Right cardiac atrium (tissue), 5 donors: ENCODE results near the gene EXOC3. TPM values are rescaled to one million over a fixed set of nuclear protein-coding genes. Genes with fewer than 3 reads are reported as not detected.
A peak's percentile ranks its signal among the peaks of the same experiment; 100 is the strongest.
"Not testable (repeated sequence)": the region's sequence is repeated elsewhere in the genome, so short reads cannot be mapped to it uniquely, and the experiment has no call there.

Experiments
- ATAC-seq, 2 donors: fragments of 200-7000 bp; cut with Tn5 transposase; one replicate each; pipeline versions ENCODE4 v1.8.0 to v1.9.1; 2020; ENCODE audit warnings: moderate library complexity in 2 of 2, mild to moderate bottlenecking in 1 of 2
- DNase-seq, 3 donors: peaks; one replicate each; pipeline ENCODE4 v3.0.0-alpha.2; 2020
- H3K27ac ChIP-seq: one replicate; pipeline ENCODE4 v1.5.1; 2013; ENCODE audit warnings: mild to moderate bottlenecking, low read length, control low read depth, moderate library complexity
- H3K27me3 ChIP-seq: one replicate; pipeline ENCODE4 v1.6.1; 2013; ENCODE audit not compliant: control insufficient read depth, insufficient read depth
- H3K4me1 ChIP-seq: one replicate; pipeline ENCODE4 v1.6.1; 2013; ENCODE audit warnings: low read length; ENCODE audit not compliant: control insufficient read depth, insufficient read depth
- H3K4me3 ChIP-seq: one replicate; pipeline ENCODE4 v1.5.1; 2013; ENCODE audit warnings: low read length, control low read depth
- H3K9me3 ChIP-seq: one replicate; pipeline ENCODE4 v1.6.1; 2013; ENCODE audit warnings: low read length; ENCODE audit not compliant: control insufficient read depth
- WGBS: extraction: QIAGEN DNeasy Blood & Tissue Kit; methylation state at CpG from one replicate; pipeline ENCODE4 v1.1.7; 2013; 5-methylcytosine and 5-hydroxymethylcytosine counted together
- intact Hi-C, 4 donors: fragments of 100-400 bp; cut with DNase I; formaldehyde crosslinking; loops; one replicate each; pipeline versions ENCODE4 v1.11.0 to v1.14.0; 2022 to 2023
- polyA plus RNA-seq: library from polyadenylated mRNA; stranded (reverse); fragments of 200-250 nt; gene quantifications from one replicate; pipeline ENCODE4 v1.2.3, GENCODE V29; 2013
- total RNA-seq, 4 donors: library from RNA; stranded (reverse); fragmentation: NEBNext Ultra II Directional; extraction: Animal tissue kit (Norgen Biotek cat#: 25700); gene quantifications; one replicate each; pipeline ENCODE4 v1.2.1, GENCODE V29; 2021
- donor health status: healthy with polysubstance abuse.
- donor health status: DM: no; HTN: yes; CAD: no.
- donor health status: DM: no; HTN: no; CAD: no.
- donor health status: DM: no; HTN: yes; CAD: no; lungs with severe emphysema.
- donor health status: DM: yes; HTN: yes; CAD: no.

EXOC3 gene
- total and polyA plus RNA-seq, 5 donors, result 30.1 to 50.2 (median 46.5) TPM

- no peak overlapping the region for H3K4me3 ChIP-seq
- WGBS, result 55% methylated on average over 26 of the region's 26 CpGs
- H3K4me1 ChIP-seq, result no peaks in the 10 kb centered on the region
- no peaks in the 10 kb centered on the region for H3K9me3 ChIP-seq
- ATAC-seq, result peak in 1 of 2 donors; percentile 10
- peak in 1 of 3 donors; percentile 45 for DNase-seq
- H3K27me3 ChIP-seq, result no peaks in the 10 kb centered on the region
- no peak overlapping the region for H3K27ac ChIP-seq
- intact Hi-C loops, result no loop called here
Measured at GRCh38 chr5:400282-401145, 42.5 kb upstream of the EXOC3 start.

DNA sequence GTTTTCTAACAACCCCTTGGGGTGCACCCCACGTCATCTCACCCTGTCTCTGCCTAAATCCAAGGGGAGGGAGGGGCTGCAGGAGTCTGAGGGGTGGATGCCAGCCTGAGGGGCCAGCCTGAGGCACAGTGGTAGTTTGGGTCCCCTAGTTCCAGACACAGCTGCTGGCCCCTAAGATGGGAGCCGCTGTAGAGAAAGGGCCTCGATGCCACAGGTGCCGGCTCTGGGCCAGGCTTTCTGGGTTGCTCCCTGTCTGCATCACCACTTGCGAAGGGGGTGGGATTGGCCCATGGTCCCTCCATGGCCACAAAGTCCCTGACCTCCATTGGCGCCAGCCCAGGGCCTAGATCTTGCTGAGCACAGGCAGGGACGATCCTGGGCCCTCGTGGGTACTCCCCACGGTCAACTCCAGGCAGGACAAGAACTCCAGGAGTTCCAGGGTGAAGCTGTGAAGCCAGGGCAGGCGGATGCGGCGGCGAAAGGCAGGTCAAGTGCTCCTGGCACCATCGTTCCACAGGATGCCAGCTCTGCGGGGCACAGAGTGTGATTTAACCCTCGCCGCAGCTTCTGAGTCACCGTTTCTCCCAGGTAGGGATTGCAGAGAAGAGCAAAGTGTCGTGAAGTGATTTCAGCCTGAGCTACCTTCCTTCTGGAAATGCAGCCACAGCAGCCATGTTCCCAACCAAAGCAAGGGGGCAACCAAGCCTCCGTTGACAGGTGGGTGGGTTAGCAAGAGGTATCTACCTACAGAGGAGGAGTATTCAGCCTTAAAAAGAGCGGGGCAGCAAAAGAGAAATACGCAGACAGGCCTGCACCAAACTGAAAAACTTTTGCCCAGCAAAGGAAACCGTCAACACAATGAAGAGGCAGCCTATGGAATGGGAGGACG lies 41.6 kb upstream of the EXOC3 start:
- ATAC-seq, result no peak
- no peaks in the 10 kb centered on the region for H3K27me3 ChIP-seq
- H3K27ac ChIP-seq, result no peak overlapping the region
- no peak overlapping the region for H3K4me3 ChIP-seq
- intact Hi-C loops, result no loop called here
- H3K9me3 ChIP-seq, result no peaks in the 10 kb centered on the region
- H3K4me1 ChIP-seq, result no peaks in the 10 kb centered on the region
- DNase-seq, result peak in 1 of 3 donors; percentile 52
- WGBS, result 79% methylated on average over 24 of the region's 24 CpGs

GRCh38 chr5:402219-402614 lies 40.8 kb upstream of the EXOC3 start:
- H3K27ac ChIP-seq, intact Hi-C loops, H3K27me3 ChIP-seq, H3K9me3 ChIP-seq, ATAC-seq, DNase-seq, H3K4me3 ChIP-seq, H3K4me1 ChIP-seq: not testable (repeated sequence)
- WGBS, result 88% methylated on average over 17 of the region's 17 CpGs

GRCh38 chr5:402615-403359 lies 40.2 kb upstream of the EXOC3 start:
- Histone ChIP-seq H3K9me3 (no peaks in the 10 kb centered on the region), H3K27ac (no peak overlapping the region), H3K4me1 (no peaks in the 10 kb centered on the region), H3K27me3 (no peaks in the 10 kb centered on the region), H3K4me3 (no peak overlapping the region)
- ATAC-seq (no peak), DNase-seq (no peak)
- intact Hi-C loops, result no loop called here
- WGBS, result 79% methylated on average over 20 of the region's 20 CpGs

DNA sequence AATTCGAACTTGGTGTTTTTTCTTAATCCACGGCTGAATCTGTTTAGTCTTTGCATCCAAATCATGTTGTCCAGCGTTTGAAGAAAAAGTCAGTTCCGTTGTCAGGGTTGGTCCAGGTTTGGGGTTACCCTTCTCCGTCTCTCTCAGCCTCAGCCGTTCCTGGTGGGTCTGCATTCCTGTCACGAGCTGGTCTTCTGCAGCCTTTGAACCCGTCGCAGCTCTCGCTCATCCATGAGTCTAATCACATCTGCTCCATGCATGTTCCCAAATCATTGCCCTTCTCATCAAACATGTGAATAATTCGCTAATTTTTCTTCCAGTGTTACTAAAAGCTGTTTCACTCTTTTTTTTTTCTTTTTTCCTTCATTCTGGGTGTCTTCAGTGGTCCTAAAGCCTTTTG lies 39.0 kb upstream of the EXOC3 start:
- no peaks in the 10 kb centered on the region for H3K4me1 ChIP-seq
- H3K4me3 ChIP-seq, result no peak overlapping the region
- H3K27ac ChIP-seq, result no peak overlapping the region
- H3K27me3 ChIP-seq, result no peaks in the 10 kb centered on the region
- DNase-seq (no peak), ATAC-seq (no peak)
- 87% methylated on average over 11 of the region's 11 CpGs for WGBS
- intact Hi-C loops, result no loop called here
- no peaks in the 10 kb centered on the region for H3K9me3 ChIP-seq

- intact Hi-C loops, result no loop called here
- no peak for ATAC-seq
- 85% methylated on average over 12 of the region's 12 CpGs for WGBS
- Histone ChIP-seq H3K27me3 (no peaks in the 10 kb centered on the region), H3K4me3 (no peak overlapping the region), H3K4me1 (no peaks in the 10 kb centered on the region), H3K9me3 (no peaks in the 10 kb centered on the region), H3K27ac (no peak overlapping the region)
- no peak for DNase-seq
Measured at GRCh38 chr5:404666-405241, 38.2 kb upstream of the EXOC3 start.

DNA sequence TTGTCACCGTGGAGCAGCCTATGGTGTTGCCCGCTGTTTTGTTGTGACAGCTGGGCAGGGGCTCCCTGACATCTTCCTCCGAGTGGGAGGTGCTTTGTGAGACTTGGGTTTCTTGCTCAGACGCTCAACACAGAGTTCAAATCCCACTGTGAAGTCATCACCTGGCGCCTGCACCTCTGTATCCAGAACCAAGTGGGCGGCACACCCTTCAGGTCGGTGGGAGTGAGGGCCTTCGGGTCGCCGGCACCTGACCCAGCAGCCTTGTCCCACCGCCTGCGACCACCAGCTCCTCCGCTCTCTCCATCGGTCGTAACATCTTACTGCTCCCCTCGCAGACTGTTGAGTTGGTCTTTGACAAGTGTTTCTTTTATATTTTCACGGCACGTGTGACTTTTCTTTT lies 37.6 kb upstream of the EXOC3 start:
- Histone ChIP-seq H3K27me3 (no peaks in the 10 kb centered on the region), H3K27ac (no peak overlapping the region), H3K4me1 (no peaks in the 10 kb centered on the region), H3K9me3 (no peaks in the 10 kb centered on the region), H3K4me3 (no peak overlapping the region)
- ATAC-seq, result no peak
- DNase-seq, result no peak
- 84% methylated on average over 18 of the region's 18 CpGs for WGBS
- intact Hi-C loops, result no loop called here

DNA sequence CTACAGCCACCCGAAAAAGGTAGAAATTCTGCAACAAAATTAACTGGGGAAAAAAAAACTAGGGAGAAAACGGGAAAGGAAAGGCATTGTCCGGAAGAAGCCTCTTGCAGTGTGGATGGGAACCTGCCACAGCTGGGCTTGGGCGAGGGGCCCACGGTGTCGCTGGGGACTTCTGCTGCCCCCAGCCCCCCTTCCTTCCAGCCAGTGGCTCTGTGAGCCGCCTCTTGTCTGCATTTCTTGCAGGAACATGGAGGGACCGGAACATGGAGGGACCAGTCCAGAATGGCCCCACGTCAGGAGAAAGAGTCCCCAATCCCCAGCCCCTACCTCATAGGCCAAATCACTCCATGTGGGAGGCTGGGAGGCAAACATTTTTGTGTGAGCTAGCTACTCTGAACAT lies 36.9 kb upstream of the EXOC3 start:
- WGBS, result 79% methylated on average over 9 of the region's 9 CpGs
- intact Hi-C loops, result no loop called here
- H3K9me3 ChIP-seq, result no peaks in the 10 kb centered on the region
- H3K4me1 ChIP-seq, result no peaks in the 10 kb centered on the region
- no peaks in the 10 kb centered on the region for H3K27me3 ChIP-seq
- ATAC-seq (no peak), DNase-seq (no peak)
- H3K27ac ChIP-seq, result no peak overlapping the region
- no peak overlapping the region for H3K4me3 ChIP-seq

DNA sequence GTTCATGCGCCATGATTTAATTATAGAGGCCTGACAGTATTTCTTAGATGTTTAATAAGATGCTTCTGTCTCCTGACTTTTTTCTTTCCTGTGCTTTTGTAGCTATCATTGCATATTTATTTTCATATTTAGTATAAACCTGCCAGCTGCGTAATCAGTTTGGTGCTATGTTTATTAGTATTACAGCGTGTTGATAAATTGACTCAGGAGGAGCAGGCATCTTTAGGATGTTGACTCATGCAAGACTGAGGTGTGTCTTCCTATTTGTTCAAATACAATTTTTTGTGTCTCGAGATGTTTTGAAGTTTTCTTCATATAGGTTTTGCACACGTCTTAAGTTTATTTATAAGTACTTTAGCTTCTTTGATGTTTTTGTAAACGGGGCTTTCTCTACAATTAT lies 35.9 kb upstream of the EXOC3 start:
- Histone ChIP-seq H3K4me1 (no peaks in the 10 kb centered on the region), H3K27me3 (no peaks in the 10 kb centered on the region), H3K27ac (no peak overlapping the region), H3K9me3 (peaks cover 3% of the 10 kb centered on the region), H3K4me3 (no peak overlapping the region)
- ATAC-seq, result no peak
- DNase-seq, result no peak
- WGBS, result 86% methylated on average over 6 of the region's 6 CpGs
- intact Hi-C loops, result no loop called here

DNA sequence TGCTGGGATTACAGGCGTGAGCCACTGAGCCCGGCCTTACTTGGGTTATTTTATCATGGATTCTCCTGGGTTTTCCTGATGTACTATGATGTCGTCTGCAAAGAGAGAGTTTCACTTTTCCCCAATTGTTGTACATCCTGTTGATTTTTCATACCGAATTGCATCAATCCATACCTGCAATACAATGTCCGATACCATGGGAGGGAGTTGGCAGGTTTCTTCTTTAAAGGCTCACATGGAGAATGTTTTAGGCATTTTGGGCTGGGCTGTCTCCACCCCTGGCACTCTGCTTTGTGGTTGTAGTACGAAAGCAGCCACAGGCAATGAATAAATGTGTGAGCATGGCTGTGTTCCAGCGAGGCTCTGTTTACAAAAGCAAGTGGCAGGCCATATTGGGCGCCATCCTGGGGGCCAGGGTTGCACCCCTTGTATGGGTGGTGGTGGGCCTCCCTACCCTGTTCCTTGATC lies 35.1 kb upstream of the EXOC3 start:
- ATAC-seq, result no peak
- 79% methylated on average over 8 of the region's 8 CpGs for WGBS
- intact Hi-C loops, result no loop called here

More for the DNA sequence above, 35.1 kb upstream of the EXOC3 start:
- no peak for DNase-seq
- no peak overlapping the region for H3K27ac ChIP-seq
- H3K4me3 ChIP-seq, result no peak overlapping the region
- H3K4me1 ChIP-seq, result no peaks in the 10 kb centered on the region
- no peaks in the 10 kb centered on the region for H3K27me3 ChIP-seq
- H3K9me3 ChIP-seq, result peaks cover 3% of the 10 kb centered on the region
